Peyer's patch (tissue), 4 donors: ENCODE data around the gene NATD1.

Experiments
- CTCF ChIP-seq, 6 experiments: fragments of 450-650 bp in 4 of 6; fragments of 200-600 bp in 2 of 6; sonication (generic) in 1 of 6; IDR thresholded peaks; one replicate each; pipeline ENCODE4 v1.5.1; 2017 to 2019; ENCODE audit warnings: antibody characterized with exemption in 6 of 6, mild to moderate bottlenecking in 3 of 6, moderate library complexity in 1 of 6
- POLR2A ChIP-seq, 2 donors: fragments of 450-650 bp; IDR thresholded peaks; one replicate each; pipeline ENCODE4 v1.5.1; 2017; ENCODE audit warnings: antibody characterized with exemption in 2 of 2, mild to moderate bottlenecking in 2 of 2, moderate library complexity in 2 of 2

- TF ChIP-seq CTCF (IDR thresholded peaks at IDR 0.05) (peak in 3 of 6 experiments; percentile 25 to 40 (median 28)), POLR2A (IDR thresholded peaks at IDR 0.05) (peak; percentile 55 to 73)
Measured at GRCh38 chr17:21214015-21214776, 39.0 kb downstream of the NATD1 start, which contains the start of gene TMEM11.
